OCI-LY1 (cell line): Measurements from ENCODE around the gene CST4.

ENCODE experiments used
- EZH2 ChIP-seq: fragments of 200-600 bp; sonication (generic), shearing (Covaris generic); IDR thresholded peaks from 2 replicates; pipeline ENCODE4 v1.8.0; 2017; ENCODE audit warnings: borderline replicate concordance, mixed run types, mild to moderate bottlenecking, antibody characterized with exemption, low read length, moderate library complexity, mixed read lengths
- TF ChIP-seq, protein P1 (sequence below): fragments of 200-600 bp; sonication (generic), shearing (Covaris generic); IDR thresholded peaks from 2 replicates; pipeline ENCODE4 v1.5.1; 2017; ENCODE audit warnings: mild to moderate bottlenecking, antibody characterized with exemption, low read length, moderate library complexity, mixed read lengths

DNA sequence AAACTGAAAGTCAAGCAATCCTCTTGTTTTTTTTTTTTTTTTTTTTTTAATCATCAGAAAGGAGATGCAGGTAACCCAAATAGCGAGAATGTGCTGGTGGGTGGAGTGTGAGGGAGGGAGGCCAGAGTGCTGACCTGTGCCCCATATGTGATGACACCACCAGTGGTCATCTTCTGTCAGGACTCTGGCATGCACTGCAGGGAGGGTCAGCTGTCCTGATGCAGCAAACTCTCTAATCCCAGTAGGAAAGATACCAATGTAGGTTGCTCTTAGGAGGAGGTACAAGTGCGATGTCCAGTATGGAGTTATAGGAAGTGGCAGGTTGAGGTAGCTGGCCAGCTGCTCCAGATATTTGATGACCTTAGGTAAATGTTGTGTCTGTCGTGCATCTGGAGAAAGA, 2.8 kb upstream of the CST4 start:
- TF ChIP-seq, protein P1, sequence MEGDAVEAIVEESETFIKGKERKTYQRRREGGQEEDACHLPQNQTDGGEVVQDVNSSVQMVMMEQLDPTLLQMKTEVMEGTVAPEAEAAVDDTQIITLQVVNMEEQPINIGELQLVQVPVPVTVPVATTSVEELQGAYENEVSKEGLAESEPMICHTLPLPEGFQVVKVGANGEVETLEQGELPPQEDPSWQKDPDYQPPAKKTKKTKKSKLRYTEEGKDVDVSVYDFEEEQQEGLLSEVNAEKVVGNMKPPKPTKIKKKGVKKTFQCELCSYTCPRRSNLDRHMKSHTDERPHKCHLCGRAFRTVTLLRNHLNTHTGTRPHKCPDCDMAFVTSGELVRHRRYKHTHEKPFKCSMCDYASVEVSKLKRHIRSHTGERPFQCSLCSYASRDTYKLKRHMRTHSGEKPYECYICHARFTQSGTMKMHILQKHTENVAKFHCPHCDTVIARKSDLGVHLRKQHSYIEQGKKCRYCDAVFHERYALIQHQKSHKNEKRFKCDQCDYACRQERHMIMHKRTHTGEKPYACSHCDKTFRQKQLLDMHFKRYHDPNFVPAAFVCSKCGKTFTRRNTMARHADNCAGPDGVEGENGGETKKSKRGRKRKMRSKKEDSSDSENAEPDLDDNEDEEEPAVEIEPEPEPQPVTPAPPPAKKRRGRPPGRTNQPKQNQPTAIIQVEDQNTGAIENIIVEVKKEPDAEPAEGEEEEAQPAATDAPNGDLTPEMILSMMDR: no peak
- TF ChIP-seq EZH2: no peak
